ENCODE results near the gene KRT78.

The KRT78 gene

DNA sequence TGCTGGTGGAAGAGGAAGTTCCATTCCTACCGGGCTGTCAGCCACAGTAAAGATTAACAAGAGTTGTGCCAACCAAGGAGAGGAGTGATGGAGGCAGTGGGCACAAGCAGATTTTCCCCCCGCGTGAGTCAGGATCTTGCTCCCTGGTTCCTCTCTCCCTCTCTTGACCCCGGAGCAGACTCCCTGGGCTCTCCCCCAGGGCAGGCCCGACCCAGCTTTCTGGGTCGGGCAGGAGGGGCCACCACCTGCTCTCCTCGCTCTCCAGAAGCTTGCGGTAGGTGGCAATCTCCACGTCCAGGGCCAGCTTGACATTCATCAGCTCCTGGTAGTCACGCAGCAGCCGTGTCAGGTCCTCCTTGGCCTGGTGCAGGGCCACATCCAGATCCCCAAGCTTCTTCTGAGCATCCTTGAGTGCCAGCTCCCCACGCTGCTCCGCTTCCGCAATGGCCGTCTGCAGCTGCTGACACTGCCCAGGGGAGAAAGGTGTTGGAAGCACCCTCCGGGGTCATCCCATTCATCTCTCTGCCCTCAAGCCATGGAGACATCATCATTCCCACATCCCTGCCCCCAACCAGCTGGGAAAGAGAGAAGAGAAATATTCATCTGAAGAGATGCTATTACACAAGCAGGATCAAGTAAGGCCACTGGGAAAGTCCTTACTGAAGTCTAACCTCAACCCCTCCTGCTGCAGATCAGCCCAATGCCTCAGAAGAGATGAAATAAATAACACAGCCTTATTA, 25.9 kb downstream of the KRT78 start:
- no peak for DNase-seq

- DNase-seq = no peak
Measured at GRCh38 chr12:52821826-52822660, 26.8 kb downstream of the KRT78 start.

DNA sequence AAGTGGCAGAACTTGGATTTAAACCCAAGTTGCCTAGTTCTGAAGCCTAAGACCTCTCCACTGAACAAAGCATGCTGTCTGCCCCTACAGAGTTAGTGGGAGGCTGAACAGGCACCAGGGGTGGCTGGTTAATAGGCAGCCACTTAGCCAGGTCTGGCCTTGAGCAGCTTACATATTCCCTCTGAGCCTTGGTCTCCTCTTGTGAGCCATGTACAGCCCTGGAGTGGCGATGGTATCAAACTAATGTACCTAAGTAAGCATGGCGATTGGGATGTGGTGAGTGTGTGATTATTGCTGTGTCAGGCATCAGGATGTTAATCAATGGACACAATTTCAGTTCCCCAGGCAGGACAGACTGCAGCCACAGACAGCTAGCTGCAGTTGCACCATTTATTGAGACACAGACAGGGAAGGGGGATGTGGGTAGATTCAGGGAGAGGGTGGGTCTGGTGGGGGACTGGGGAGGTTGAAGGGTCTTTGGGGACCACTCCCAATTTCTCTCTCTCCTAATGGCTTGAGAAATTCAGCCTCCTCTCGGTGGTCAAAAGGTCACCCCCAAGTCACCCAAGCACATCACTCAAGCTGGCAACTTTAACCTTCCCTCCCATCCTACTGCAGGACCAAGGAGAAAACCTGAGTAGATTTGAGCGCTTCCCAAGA, 27.6 kb downstream of the KRT78 start:
- DNase-seq = no peak

DNA sequence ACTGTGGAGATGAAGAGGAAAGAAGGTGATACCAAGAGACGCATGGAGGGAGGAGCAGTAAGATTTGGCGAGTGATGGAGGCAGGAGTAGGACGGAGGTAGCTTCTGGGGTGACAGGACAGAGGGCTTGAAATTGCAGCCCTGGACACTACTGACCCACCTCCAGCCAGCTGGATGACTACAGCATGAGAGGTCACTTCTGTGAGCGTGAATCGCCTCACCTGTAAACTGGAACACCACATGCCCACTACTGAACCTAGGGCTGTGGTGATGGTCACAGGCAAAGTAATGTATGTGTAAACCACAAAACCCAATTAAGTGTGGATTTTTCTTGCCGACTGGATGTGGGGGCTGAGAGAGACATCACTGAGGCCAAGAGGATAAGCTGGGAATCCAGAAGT, 28.3 kb downstream of the KRT78 start:
- DNase-seq = no peak

- DNase-seq = no peak
Measured at GRCh38 chr12:52819731-52820510, 28.9 kb downstream of the KRT78 start.

GRCh38 chr12:52818887-52819420, 29.8 kb downstream of the KRT78 start:
- no peak for DNase-seq

GRCh38 chr12:52818388-52818787, 30.4 kb downstream of the KRT78 start:
- no peak for DNase-seq

DNA sequence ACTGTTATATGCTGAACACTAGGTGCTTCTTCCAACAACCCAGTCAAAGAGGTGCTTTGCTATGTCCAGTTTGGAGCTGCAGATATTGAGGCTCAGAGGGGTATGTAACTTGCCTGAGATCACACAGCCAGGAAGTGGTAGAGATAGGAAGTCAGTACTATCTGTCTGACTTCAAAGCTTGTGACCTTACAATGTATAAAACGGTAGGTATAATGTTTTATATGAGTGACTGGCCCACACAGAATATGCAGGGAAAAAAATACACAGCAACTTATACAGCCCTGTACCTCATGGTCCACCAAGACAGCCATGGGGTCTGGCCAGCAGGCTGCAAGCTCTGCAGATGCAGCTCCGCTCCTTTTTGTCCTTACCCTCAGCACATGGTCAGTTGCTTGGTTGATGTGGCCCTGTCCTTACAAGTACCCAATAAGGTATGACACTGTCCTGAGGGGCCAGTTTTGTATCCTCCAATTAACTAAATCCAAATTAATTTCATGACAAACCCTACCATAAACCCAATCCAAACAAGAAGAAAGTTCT, 31.0 kb downstream of the KRT78 start:
- no peak for DNase-seq

GRCh38 chr12:52817003-52817698, 31.6 kb downstream of the KRT78 start:
- no peak for DNase-seq

- DNase-seq = no peak
Measured at GRCh38 chr12:52815676-52816588, 32.9 kb downstream of the KRT78 start.

DNA sequence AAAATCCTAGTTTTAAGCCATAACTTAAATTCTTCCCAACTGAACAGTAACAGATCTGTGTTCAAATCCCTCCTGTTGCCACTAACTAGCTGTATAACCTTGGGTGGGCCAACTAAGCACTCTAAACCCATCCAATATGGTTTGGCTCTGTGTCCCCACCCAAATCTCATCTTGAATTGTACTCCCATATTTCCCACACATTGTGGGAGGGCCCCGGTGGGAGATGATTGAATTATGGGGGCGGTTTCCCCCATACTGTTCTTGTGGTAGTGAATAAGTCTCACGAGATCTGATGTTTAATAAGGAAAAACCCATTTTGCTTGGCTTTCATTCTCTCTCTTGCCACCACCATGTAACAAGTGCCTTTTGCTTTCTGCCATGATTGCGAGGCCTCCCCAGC, 33.6 kb downstream of the KRT78 start:
- DNase-seq = no peak

GRCh38 chr12:52814710-52815155, 34.1 kb downstream of the KRT78 start:
- DNase-seq = no peak

DNA sequence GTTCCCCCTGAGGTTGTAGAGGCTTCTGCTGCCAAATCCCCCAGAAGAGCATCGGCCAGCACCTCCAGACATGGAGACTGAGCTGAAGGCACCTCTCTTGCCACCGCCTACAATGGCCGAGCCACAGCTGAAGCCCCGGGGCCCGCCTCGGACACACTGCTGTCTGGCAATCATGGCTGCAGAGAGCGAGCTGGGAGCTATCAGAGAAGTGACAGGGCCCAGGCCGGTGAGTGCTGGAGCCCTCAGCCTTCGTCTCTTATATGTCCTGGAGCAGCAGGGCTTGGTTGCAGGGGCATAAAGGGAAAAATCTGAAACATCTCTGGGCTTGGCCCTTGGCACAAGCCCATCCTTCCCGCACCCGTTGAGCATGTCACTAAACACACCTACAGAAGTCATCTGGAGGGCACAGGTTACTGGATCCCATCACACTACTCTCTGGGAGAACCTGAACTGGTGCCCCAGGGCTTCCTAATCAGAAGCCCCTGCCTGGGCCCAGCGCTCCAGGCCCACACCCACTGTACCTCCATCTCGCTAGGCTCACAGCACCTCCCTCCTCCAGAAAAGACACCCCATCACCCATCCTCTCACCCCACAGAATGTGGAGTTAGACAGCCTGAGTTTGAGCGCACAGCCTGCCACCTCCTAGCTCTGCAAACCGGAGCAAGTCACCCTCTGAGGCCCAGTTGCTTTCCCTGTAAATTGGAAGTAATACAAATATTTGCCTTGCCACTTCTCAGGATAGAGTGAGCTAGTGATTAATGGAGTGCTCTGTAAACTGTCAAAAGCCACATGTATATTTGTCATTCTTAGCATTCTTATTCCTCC, 34.7 kb downstream of the KRT78 start, which contains the start of gene KRT4:
Gene KRT4 (minus strand): TSS at position 232 of the 825 bp plus-strand sequence. CDS start 58 bp downstream, at position 174.
- DNase-seq = no peak

GRCh38 chr12:52813203-52813819, 35.5 kb downstream of the KRT78 start:
- no peak for DNase-seq

DNA sequence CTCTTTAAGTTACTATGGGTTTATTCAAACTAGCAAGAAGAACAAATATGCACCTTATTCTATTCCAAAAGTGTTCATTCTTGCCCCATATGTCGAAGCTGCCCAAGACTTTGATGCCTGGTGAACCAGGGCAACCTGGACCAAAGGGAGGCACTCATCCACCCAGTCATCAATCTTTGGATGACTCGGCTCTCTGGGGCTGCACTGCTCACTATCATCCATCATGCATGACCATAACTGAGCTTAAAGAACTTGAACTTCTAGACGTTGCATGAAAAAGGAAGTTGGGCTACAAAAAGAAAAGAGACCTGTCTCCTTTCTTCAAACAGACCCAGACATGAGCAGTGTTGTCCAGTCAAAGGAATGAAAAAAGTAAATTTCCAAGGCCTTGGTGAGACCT, 36.0 kb downstream of the KRT78 start:
- no peak for DNase-seq

DNA sequence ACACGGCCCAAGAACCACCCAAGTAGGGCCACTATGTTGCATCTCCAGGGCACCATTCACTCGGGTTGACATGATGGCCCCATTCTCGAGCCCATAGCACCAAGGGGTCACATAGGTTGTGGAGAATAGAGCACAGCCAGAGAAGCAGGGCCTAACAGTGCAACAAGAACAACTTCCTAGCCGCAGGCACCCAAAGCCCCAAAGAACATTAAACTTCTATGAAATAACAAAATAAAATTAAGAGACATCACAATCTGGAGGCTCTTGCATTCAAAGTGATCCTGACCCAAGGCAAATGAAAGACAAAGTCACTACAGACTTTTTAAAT, 36.8 kb downstream of the KRT78 start:
- no peak for DNase-seq

DNA sequence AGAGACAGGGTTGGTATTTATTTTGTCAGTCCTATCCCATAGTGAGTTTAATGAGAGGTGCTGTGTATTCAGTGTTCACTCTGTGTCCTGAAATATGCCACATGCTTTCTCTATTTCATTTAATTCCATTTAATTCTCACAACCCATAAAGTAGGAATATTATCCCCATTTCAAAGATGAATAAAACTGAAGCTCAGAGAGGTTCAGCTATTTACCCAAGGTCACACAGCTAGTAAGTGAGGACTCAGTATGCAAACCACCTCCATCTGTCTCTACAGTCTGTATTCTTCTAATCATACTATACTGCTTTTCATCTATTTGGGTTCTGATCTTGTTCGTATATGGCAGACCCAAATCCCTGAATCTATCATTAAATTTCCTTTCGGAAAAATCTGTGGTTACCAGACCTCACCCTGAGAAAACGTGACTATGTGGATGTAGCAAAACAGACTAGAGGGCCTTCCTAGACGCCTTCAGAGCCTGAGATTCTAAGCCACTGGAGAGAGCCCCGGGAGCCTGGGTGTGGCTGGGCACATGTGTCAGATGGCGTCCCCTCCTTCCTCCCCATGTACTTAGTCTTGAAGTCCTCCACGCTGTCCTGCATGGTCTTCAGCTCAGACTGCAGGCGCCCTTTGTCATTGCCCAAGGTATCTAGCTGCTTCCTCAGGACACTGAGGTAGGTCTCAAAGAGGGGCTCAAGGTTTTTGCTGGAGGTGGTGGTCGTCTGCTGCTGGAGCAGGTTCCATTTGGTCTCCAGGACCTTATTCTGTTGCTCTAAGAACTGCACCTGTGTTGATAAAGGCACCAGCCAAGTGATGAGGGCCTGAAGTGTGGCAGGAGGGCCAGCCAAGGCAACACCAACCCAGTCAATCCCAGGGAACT, 37.4 kb downstream of the KRT78 start:
- no peak for DNase-seq

DNA sequence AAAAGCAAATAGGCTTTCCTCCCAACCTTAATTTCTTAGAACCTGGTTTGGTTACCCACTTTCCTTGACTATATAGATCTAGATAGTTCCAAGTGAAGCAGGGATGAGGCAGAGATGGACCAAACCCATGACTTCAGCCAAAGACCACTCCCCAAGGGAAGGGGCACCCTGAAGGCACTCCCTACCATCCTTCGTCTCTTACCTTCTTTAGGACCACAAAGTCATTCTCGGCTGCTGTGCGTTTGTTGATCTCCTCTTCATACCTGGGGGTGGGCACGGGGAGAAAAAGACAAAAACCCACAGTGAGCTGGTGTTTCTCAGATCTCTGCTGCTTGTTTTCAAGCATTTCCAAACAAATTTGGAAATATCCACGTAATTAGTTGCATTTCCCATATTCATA, 38.2 kb downstream of the KRT78 start:
- DNase-seq = no peak
